IMR-90 (cell line): ENCODE results near the gene TSR1. TPM values are rescaled to one million over a fixed set of nuclear protein-coding genes. Genes with fewer than 3 reads are reported as not detected.
A peak's percentile ranks its signal among the peaks of the same experiment; 100 is the strongest.

ENCODE experiments used
- ATAC-seq: fragments of 200-7000 bp; cut with Tn5 transposase; 2 replicates; pipeline ENCODE4 v1.9.1; 2020; ENCODE audit warnings: low read depth, mild to moderate bottlenecking, moderate library complexity
- BruUV-seq: library from RNA; stranded (reverse); fragments of 400-500 nt; replicated peaks from 2 replicates; lab custom pipeline; 2021; lab: Mats Ljungman, UMichigan
- CTCF ChIA-PET: fragments of 300-600 bp; formaldehyde crosslinking; extraction: SDS; loops from one replicate; lab custom pipeline; 2021; ENCODE audit warnings: antibody characterized with exemption; lab: Yijun Ruan, JAX
- POLR2A ChIA-PET: fragments of 300-600 bp; sonication (Branson Sonifier 250); formaldehyde crosslinking; loops from one replicate; lab custom pipeline; 2022; ENCODE audit warnings: antibody characterized with exemption; ENCODE audit not compliant: unreplicated experiment; lab: Charles Lee
- DNase-seq: peaks from one replicate; pipeline ENCODE4 v3.0.0; 2013
- H2AFZ ChIP-seq: replicated peaks from 2 replicates; pipeline ENCODE3; 2013; ENCODE audit warnings: low read length, mild to moderate bottlenecking; ENCODE audit not compliant: poor library complexity
- H2AK5ac ChIP-seq: 2 replicates; pipeline ENCODE4 v1.6.1; 2013; ENCODE audit warnings: low read depth, low read length, inconsistent platforms
- H2AK9ac ChIP-seq: replicated peaks from 2 replicates; pipeline ENCODE3; 2013; ENCODE audit warnings: mild to moderate bottlenecking, low read depth, low read length, moderate library complexity; ENCODE audit not compliant: poor library complexity
- H2BK120ac ChIP-seq: 2 replicates; pipeline ENCODE4 v1.6.1; 2013; ENCODE audit warnings: low read depth, low read length, inconsistent platforms
- H2BK15ac ChIP-seq: 3 replicates; pipeline ENCODE4 v1.6.1; 2013; ENCODE audit warnings: low read depth, low read length, inconsistent platforms
- H2BK20ac ChIP-seq: 2 replicates; pipeline ENCODE4 v1.6.1; 2013; ENCODE audit warnings: low read depth, mild to moderate bottlenecking, inconsistent platforms, low read length, moderate library complexity
- H2BK5ac ChIP-seq: 2 replicates; pipeline ENCODE4 v1.6.1; 2013; ENCODE audit warnings: mild to moderate bottlenecking, low read depth, low read length, inconsistent platforms; ENCODE audit not compliant: poor library complexity, severe bottlenecking
- H3K14ac ChIP-seq: replicated peaks from 2 replicates; pipeline ENCODE4 v1.6.1; 2013; ENCODE audit warnings: low read depth, low read length, inconsistent platforms
- H3K18ac ChIP-seq: 2 replicates; pipeline ENCODE4 v1.6.1; 2013; ENCODE audit warnings: low read depth, low read length, control low read depth
- H3K23ac ChIP-seq: 2 replicates; pipeline ENCODE4 v1.6.1; 2013; ENCODE audit warnings: low read depth, low read length, inconsistent platforms
- H3K27ac ChIP-seq: 2 replicates; pipeline ENCODE4 v1.5.1; 2013; ENCODE audit warnings: mild to moderate bottlenecking, control low read depth, low read length; ENCODE audit not compliant: insufficient read depth
- H3K27me3 ChIP-seq: 2 replicates; pipeline ENCODE4 v1.6.1; 2013; ENCODE audit warnings: low read length; ENCODE audit not compliant: control insufficient read depth, insufficient read depth
- H3K36me3 ChIP-seq: 2 replicates; pipeline ENCODE4 v1.6.1; 2013; ENCODE audit warnings: low read length, mixed read lengths; ENCODE audit not compliant: control insufficient read depth, insufficient read depth
- H3K4ac ChIP-seq: 2 replicates; pipeline ENCODE4 v1.6.1; 2013; ENCODE audit warnings: low read depth, low read length, inconsistent platforms
- H3K4me1 ChIP-seq: 2 replicates; pipeline ENCODE4 v1.6.1; 2013; ENCODE audit warnings: low read length, mixed read lengths; ENCODE audit not compliant: control insufficient read depth, insufficient read depth
- H3K4me2 ChIP-seq: 2 replicates; pipeline ENCODE4 v1.6.1; 2013; ENCODE audit warnings: low read depth, mild to moderate bottlenecking, control low read depth, low read length, moderate library complexity
- H3K4me3 ChIP-seq: 2 replicates; pipeline ENCODE4 v1.5.1; 2013; ENCODE audit warnings: low read depth, mild to moderate bottlenecking, control low read depth, low read length, moderate library complexity; ENCODE audit not compliant: insufficient read depth
- H3K56ac ChIP-seq: 2 replicates; pipeline ENCODE4 v1.6.1; 2013; ENCODE audit warnings: low read length, inconsistent platforms; ENCODE audit not compliant: insufficient read depth; ENCODE audit errors: extremely low read depth
- H3K79me1 ChIP-seq, 2 experiments: 2 replicates each; pipeline ENCODE4 v1.6.1; 2013; ENCODE audit warnings: low read length in 2 of 2, inconsistent platforms in 1 of 2, low read depth in 1 of 2
- H3K9ac ChIP-seq: 2 replicates; pipeline ENCODE4 v1.6.1; 2013; ENCODE audit warnings: low read depth, low read length, control low read depth
- H3K9me1 ChIP-seq: 2 replicates; pipeline ENCODE4 v1.6.1; 2013; ENCODE audit warnings: low read length, inconsistent platforms; ENCODE audit not compliant: insufficient read depth
- H3K9me3 ChIP-seq: 2 replicates; pipeline ENCODE4 v1.6.1; 2013; ENCODE audit warnings: low read length; ENCODE audit not compliant: control insufficient read depth, insufficient read depth
- H4K20me1 ChIP-seq: 2 replicates; pipeline ENCODE4 v1.6.1; 2013; ENCODE audit warnings: low read length, inconsistent platforms; ENCODE audit not compliant: insufficient read depth
- H4K5ac ChIP-seq: 2 replicates; pipeline ENCODE4 v1.6.1; 2013; ENCODE audit warnings: mild to moderate bottlenecking, low read depth, low read length, control low read depth
- H4K8ac ChIP-seq, 2 experiments: 2 replicates each; pipeline ENCODE4 v1.6.1; 2013; ENCODE audit warnings: low read depth in 2 of 2, low read length in 2 of 2, control low read depth in 1 of 2, inconsistent platforms in 1 of 2
- H4K91ac ChIP-seq: 2 replicates; pipeline ENCODE4 v1.6.1; 2013; ENCODE audit warnings: low read depth, low read length, inconsistent platforms; ENCODE audit not compliant: insufficient read depth
- BHLHE40 ChIP-seq: fragments of 150-350 bp; IDR thresholded peaks from 2 replicates; pipeline ENCODE4 v1.6.1; 2016; ENCODE audit warnings: mild to moderate bottlenecking, low read depth, low read length
- CEBPB ChIP-seq: IDR thresholded peaks from 2 replicates; pipeline ENCODE4 v1.6.1; 2012; ENCODE audit warnings: low read depth, low read length, improper control_type of control experiment
- CHD1 ChIP-seq: IDR thresholded peaks from 2 replicates; pipeline ENCODE4 v1.6.1; 2012; ENCODE audit warnings: low read depth, low read length, improper control_type of control experiment
- CTCF ChIP-seq: conservative IDR thresholded peaks from 2 replicates; pipeline ENCODE4 v1.5.1; 2012; ENCODE audit warnings: mild to moderate bottlenecking, low read depth, low read length, improper control_type of control experiment
- FOS ChIP-seq: fragments of 150-350 bp; IDR thresholded peaks from 2 replicates; pipeline ENCODE4 v1.6.1; 2016; ENCODE audit warnings: low read depth, low read length
- MAFK ChIP-seq: IDR thresholded peaks from 2 replicates; pipeline ENCODE4 v1.6.1; 2012; ENCODE audit warnings: low read depth, low read length, improper control_type of control experiment
- MAZ ChIP-seq: IDR thresholded peaks from 2 replicates; pipeline ENCODE4 v1.6.1; 2012; ENCODE audit warnings: low read depth, mild to moderate bottlenecking, low read length, improper control_type of control experiment, moderate library complexity, borderline replicate concordance
- MXI1 ChIP-seq: IDR thresholded peaks from 2 replicates; pipeline ENCODE4 v1.6.1; 2012; ENCODE audit warnings: low read depth, mild to moderate bottlenecking, low read length, moderate library complexity, borderline replicate concordance
- NFE2L2 ChIP-seq: fragments of 150-350 bp; IDR thresholded peaks from 2 replicates; pipeline ENCODE4 v1.6.1; 2016; ENCODE audit warnings: low read depth, mild to moderate bottlenecking, low read length
- RAD21 ChIP-seq: IDR thresholded peaks from 2 replicates; pipeline ENCODE4 v1.6.1; 2012; ENCODE audit warnings: low read length, improper control_type of control experiment
- RCOR1 ChIP-seq: IDR thresholded peaks from 2 replicates; pipeline ENCODE4 v1.6.1; 2012; ENCODE audit warnings: mild to moderate bottlenecking, low read length, improper control_type of control experiment; ENCODE audit not compliant: insufficient replicate concordance
- RFX5 ChIP-seq: IDR thresholded peaks from 2 replicates; pipeline ENCODE4 v1.8.0; 2012; ENCODE audit warnings: low read depth, mild to moderate bottlenecking, low read length, moderate library complexity
- SMC3 ChIP-seq: fragments of 150-350 bp; IDR thresholded peaks from 2 replicates; pipeline ENCODE4 v1.6.1; 2016; ENCODE audit warnings: low read depth, mild to moderate bottlenecking, antibody characterized with exemption, low read length, moderate library complexity
- USF2 ChIP-seq: fragments of 150-350 bp; IDR thresholded peaks from 2 replicates; pipeline ENCODE4 v1.6.1; 2017; ENCODE audit warnings: mild to moderate bottlenecking, antibody characterized with exemption, low read length, low read depth
- WGBS, 2 experiments: methylation state at CpG; one replicate each; pipeline versions ENCODE4 v1.1.5 to v1.1.7; 2013; ENCODE audit warnings: missing lambda C conversion rate in 2 of 2; ENCODE audit not compliant: insufficient read length in 1 of 2; ENCODE audit errors: extremely low coverage in 2 of 2; 5-methylcytosine and 5-hydroxymethylcytosine counted together
- dilution Hi-C: fragments of 300-500 bp; cut with HindIII; formaldehyde crosslinking; loops from one replicate; pipeline ENCODE4 v1.14.3; 2018; ENCODE audit warnings: low sequenced_read_pairs; ENCODE audit not compliant: unreplicated experiment
- in situ Hi-C: fragments of 300-500 bp; cut with MboI; formaldehyde crosslinking; loops from 3 replicates; pipeline ENCODE4 v1.14.3; 2019; ENCODE audit warnings: low sequenced_read_pairs, inconsistent platforms, mixed read lengths
- intact Hi-C: fragments of 100-400 bp; cut with micrococcal nuclease; formaldehyde crosslinking; loops from 2 replicates; pipeline ENCODE4 v1.10.0; 2022
- polyA plus RNA-seq, 3 experiments: library from polyadenylated mRNA; depleted of rRNA; stranded (reverse); fragments of >200 nt; gene quantifications; 2 replicates each; pipeline ENCODE4 v1.2.3, GENCODE V29; 2012; ENCODE audit warnings: low replicate concordance in 1 of 3
- total RNA-seq: library from RNA; depleted of rRNA; stranded (reverse); fragments of >200 nt; gene quantifications from 2 replicates; pipeline ENCODE4 v1.2.3, GENCODE V29; 2012

Gene TSR1
- total and polyA plus RNA-seq, 2 of the 4 experiments (the other 2 are of a cell fraction) = 22.6 to 72.6 TPM

- Histone ChIP-seq H3K79me1 (peaks cover 20 to 79% of the 10 kb centered on the region in 2 experiments), H2BK5ac (no peak overlapping the region), H2AK9ac (peak overlapping the region; percentile 23), H3K27ac (no peak overlapping the region), H3K27me3 (no peaks in the 10 kb centered on the region), H4K8ac (no peak overlapping the region), H2BK15ac (no peak overlapping the region), H3K9ac (no peak overlapping the region), H3K9me3 (no peaks in the 10 kb centered on the region), H3K9me1 (peaks cover 4% of the 10 kb centered on the region; the same call in 1 of the 2 replicates), H4K91ac (no peak overlapping the region), H2BK20ac (no peak overlapping the region), H3K23ac (no peak overlapping the region; the same call in 1 of the 2 replicates), H3K56ac (no peak overlapping the region), H3K4me1 (peaks cover 5% of the 10 kb centered on the region; the same call in 1 of the 2 replicates), H4K5ac (no peak overlapping the region), H2BK120ac (no peak overlapping the region), H2AK5ac (no peak overlapping the region), H2AFZ (no peak overlapping the region), H3K4me2 (no peak overlapping the region), H3K14ac (no peak overlapping the region), H3K18ac (no peak overlapping the region), H4K20me1 (peaks cover 16% of the 10 kb centered on the region; the same call in 1 of the 2 replicates), H3K4ac (no peak overlapping the region), H3K36me3 (peaks cover 47% of the 10 kb centered on the region), H3K4me3 (no peak overlapping the region)
- no peak for TF ChIP-seq MAZ
- TF ChIP-seq RFX5 = no peak
- no peak for TF ChIP-seq MXI1
- TF ChIP-seq BHLHE40 = no peak
- TF ChIP-seq SMC3 = no peak
- TF ChIP-seq FOS = no peak
- no peak for TF ChIP-seq NFE2L2
- TF ChIP-seq RCOR1 = no peak
- no peak for TF ChIP-seq USF2
- TF ChIP-seq MAFK = no peak
- no peak for TF ChIP-seq CTCF
- no peak for TF ChIP-seq RAD21
- TF ChIP-seq CEBPB = no peak
- no peak for TF ChIP-seq CHD1
- WGBS, 2 experiments = 80% methylated on average over 1 of the region's 1 CpG; no CpG with 5 or more reads in 1 of the 2 experiments
- dilution Hi-C loops = no loop called here
- peak; percentile 11 for DNase-seq
- BruUV-seq = no TSS peak
- ChIA-PET CTCF (no interaction called here), POLR2A (interaction anchor here (0.7 kb wide), 1 partner anchor 39 kb away, joined by 3 read pairs; no protein-coding TSS in a partner anchor)
- ATAC-seq = no peak
- in situ Hi-C loops = no loop called here
- intact Hi-C loops = no loop called here
These were observed 40.7 kb downstream of the TSR1 start for GRCh38 chr17:2295575-2295974.
